HG02588 (cell line): ENCODE results near the gene CACNA1A.
"Not testable (repeated sequence)": the region's sequence is repeated elsewhere in the genome, so short reads cannot be mapped to it uniquely, and the experiment has no call there.

Source experiments
- ATAC-seq: cut with Tn5 transposase; IDR thresholded peaks from one replicate; pipeline ENCODE4 v1.9.1; 2021; ENCODE audit warnings: mild to moderate bottlenecking, moderate library complexity; ENCODE audit not compliant: unreplicated experiment

CACNA1A gene

DNA sequence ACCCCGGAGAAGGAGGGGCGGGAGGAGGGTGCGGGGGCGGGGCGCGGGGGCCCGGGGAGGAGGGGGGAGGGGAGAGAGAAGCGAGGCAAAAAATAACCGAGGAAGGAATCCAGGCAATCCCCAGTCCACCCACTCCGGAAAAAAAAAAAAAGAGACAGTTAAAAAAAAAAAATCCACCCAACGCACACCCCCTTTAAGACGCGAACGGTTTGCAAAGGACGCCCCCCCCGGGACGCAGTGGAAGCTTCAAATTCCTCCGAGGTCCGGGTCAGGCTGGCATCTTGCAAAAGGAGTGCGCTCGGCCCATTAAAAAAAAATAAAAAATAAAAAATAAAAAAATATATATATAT, at the start of gene CACNA1A:
Gene CACNA1A, minus strand, starts transcription at position 9 of the 350 bp plus-strand sequence. CDS start 255 bp downstream, outside the sequence.
- ATAC-seq, result no peak

DNA sequence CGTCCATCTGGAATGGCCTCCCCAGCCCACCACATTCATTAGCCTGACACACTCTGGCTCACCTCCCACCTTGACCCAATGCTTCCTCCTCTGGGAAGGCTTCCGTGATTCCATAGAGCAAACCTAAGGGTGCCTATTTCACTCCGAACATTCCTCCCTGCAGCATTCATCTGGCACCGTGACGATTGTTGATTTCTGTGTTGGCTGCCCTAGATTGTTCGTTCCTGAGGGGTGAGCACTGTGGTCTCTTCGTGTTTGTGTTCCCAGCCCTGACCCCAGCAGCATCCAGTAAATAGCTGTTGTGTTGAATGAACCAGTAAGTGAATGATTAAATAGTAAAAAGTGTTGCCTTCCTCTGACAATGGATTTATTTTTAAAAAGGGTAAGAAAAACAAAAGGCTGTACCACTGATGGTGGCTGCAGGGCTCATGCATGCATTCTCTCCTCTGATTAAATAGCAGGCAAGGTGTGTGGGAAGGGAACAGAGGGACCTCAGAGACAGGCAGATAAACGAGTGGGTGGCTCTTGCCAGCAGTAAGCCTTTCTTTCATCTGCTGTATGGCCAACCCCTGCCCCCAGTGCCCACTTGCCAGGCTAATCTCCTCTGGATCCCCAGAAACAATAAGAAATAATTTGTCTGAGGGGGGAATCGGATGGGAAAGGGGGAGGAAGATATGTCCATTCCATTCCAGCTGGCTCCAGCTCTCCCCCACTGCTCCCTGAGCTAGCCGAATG, 48.4 kb upstream of the CACNA1A start:
- ATAC-seq, result no peak

DNA sequence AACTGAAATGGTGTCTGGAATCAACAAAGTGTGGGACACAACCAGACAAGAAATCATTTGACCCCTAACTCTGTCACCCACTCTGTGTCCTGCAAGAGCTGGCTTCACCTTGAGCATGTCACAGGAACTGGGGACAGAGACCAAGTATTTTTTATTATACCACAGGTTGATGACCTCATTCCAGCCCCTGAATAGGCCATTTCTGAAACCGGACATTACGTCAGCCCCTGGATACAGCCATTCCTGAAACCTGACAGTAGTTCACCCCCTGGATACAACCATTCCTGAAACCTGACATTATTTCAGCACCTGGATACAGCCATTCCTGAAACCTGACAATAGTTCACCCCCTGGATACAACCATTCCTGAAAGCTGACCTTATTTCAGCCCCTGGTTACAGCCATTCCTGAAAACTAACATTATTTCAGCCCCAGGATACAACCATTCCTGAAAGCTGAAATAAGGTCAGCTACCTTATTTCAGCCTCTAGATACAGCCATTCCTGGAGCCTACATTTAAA, 47.7 kb upstream of the CACNA1A start:
- ATAC-seq, result no peak

DNA sequence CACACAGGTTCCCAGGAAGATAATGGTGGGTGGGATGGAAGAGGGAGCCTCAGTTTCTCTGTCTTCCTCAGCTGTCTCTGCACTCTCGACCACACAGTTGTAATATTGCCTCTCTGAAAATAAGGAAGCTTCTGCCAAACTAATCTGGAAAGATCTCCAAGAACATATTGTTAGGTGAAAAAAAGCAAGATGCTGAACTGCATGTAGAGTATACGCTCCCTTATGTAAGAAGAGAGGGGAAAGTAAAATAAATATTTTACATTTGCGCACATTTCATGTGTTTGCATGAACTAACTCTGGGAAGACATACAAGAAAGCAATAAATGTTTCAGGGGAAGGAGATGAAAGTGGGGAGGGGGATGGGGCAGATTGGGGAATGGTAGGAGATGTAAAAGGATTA, 41.9 kb upstream of the CACNA1A start:
- ATAC-seq, result no peak

DNA sequence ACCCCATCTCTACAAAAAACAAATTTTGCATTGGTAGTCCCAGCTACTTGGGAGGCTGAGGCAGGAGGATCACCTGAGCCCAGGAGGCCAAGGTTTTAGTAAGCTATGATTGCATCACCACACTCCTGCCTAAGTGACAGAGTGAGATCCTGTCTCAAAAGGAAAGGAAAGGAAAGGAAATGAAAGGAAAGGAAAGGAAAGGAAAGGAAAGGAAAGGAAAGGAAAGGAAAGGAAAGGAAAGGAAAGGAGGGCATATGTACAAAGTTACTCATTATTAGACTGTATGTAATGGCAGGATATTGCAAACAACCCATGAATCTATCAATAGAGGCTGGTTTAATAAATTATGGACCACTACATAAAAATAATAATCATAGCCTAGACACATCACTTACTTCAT, 40.8 kb upstream of the CACNA1A start:
- ATAC-seq, result no peak

DNA sequence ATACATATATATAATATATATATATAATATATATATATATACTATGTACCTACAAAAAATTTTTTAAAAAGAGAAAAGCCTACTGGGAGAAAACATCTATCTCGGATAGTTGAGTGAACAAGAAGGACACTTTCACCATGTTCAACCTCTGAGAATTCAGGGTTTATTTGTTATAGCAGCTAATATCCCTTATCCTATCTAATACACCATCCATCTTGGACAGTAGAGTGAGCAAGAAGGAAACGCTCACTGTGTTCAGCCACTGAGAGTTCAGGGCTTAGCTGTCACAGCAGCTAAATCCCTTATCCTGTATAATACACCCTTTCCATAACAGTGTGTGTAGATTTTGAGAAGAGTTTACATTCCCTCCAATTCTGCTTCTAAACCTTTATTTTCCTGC, 38.1 kb upstream of the CACNA1A start:
- ATAC-seq, result no peak

DNA sequence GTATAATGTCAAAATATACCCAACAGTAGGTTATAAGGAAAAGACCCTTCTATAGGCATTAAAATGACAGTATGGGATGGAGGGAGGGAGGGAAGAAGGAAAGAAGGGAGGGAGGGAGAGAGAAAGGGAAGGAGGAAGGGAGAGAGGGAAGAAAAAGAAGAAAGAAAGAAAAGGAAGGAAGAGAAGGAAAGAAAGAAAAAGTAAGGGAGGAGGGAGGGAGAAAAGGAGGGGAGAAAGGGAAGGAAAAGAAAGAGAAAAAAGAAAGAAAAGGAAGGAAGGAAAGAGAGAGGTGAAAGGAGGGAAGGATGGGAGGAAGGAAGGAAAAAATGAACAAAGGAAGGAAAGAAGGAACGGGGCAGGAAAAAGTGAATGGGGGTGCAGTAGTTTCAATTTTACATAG, 35.3 kb upstream of the CACNA1A start:
- ATAC-seq, result no peak

DNA sequence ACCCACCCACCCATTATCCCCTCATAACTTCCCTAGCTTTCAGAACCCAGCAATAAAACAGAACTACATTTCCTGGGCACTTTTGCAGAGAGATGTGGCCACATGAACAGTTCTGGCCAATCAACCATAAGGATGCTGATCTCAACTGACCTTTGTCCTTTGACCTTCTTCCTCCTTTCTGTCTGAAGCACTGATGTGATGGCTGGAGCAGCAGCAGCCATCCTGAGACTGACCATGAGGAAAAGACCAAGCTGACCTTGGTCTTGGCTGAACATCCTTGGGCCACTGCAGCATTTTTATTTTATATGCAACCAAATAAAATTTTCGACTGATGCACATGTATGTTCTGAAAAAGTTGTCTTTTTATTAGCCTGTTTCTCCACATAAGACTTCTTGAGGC, 33.1 kb upstream of the CACNA1A start:
- no peak for ATAC-seq

DNA sequence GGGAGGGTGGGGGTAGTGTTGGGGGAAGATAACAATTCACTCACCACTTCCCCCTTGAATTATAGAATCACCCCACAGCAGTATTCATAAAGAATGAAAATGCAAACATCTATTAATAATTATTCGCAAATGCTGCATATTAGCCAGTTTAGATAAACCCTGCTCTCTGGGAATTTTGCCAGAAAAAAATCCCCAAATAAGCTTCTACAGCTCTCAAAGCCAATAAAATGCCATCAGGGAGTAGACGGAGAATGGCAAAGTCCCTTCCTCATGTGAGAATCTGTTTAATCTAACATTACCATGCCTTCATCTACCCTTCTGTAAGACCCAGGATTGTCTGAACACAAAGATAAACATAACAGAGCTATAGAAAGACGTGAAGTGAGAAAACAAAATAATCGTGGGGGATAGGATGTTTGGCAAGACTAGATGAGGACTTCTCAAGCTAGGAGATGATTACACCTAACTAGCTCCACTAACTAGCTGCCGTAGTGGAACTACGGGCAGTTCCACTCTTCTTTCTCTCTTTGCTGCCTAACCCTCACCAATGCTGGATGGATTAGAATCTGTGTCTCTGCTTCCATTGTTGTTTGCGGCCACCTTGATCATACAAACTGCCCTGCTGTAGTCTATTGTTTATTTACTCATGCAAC, 32.4 kb upstream of the CACNA1A start:
- ATAC-seq, result no peak

DNA sequence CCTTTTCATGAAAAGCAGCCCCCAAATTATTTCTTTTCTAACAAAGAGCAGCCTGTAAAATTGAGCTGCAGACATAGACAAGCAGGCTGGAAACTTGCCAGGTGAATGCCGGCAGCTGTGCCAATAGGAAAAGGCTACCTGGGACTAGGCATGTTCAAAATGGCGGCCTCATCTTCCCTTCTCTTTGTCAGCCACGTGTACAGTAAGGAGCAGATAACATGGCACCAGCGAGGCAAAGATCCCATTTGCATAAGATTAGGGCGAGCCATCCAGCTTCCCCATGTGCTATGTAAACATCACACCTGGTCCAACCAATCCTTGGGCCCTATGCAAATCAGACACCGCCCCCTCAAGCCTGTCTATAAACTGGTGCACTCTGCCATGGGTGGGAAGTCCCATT, 31.2 kb upstream of the CACNA1A start:
- ATAC-seq, result no peak

DNA sequence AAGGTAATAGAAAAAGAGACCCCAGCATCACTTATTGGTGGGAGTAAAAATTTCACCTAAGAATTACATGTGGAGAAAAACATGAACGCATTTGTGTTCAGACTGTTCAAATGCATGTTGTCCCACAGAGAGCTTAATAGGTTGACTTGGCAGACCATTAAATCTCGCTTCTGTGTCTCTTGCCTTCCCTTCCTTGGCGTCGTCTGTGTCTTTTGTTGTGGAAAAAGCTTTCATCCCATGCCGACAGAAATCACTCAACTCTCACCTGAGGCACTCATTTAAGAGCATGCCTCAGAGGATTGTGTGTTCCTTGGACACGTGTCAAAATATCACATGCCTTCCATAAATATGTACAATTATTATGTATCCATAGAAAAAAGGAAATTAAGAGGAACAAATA, 24.4 kb upstream of the CACNA1A start:
- no peak for ATAC-seq

DNA sequence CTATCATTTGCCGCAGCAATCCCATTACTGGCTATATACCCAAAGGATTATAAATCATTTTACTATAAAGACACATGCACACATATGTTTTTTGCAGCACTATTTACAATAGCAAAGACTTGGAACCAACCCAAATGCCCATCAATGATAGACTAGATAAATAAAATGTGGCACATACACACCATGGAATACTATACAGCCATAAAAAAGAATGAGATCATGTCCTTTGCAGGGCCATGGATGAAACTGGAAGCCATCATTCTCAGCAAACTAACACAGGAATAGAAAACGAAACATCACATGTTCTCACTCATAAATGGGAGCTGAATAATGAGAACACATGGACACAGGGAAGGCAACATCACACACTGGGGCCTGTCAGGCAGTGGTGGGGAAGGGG, 23.4 kb upstream of the CACNA1A start:
- not testable (repeated sequence) for ATAC-seq

DNA sequence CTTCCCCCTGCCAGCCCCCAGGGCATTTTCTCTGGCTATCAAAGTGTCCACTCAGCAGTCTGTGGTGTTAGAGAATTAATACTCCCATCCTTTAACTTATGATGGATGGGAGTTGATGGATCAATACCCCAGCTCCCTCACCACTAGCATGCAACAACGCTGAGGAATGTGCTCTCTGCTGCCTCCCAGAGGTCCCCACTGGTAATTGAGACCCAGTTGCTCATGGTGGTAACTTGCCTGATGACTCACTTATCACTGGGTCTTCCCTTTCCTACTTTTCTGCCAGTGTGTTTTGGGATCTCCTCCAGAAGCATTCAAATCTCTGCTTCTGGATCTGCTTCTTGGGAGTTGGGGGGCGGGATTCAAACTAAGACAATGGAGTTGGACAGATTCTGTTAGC, 20.3 kb upstream of the CACNA1A start:
- no peak for ATAC-seq

DNA sequence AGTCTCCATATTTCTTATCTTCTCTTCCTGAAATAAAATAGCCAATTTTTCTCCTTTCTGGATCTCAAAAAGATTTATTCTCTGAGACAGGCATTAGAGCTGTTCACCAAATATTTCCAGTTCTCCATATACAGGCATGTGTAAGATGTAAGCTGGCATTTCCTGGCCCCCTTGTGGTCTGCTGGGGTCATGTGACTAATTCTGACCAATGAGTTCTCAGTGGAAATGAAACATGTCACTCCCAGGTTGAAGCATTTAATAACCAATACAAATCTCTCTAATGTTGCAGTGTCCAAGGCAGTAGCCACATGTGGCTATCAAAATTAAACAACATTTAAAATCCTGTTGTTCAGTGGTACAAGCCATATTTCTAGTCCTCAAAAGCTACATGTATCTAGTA, 14.8 kb upstream of the CACNA1A start:
- ATAC-seq, result no peak

DNA sequence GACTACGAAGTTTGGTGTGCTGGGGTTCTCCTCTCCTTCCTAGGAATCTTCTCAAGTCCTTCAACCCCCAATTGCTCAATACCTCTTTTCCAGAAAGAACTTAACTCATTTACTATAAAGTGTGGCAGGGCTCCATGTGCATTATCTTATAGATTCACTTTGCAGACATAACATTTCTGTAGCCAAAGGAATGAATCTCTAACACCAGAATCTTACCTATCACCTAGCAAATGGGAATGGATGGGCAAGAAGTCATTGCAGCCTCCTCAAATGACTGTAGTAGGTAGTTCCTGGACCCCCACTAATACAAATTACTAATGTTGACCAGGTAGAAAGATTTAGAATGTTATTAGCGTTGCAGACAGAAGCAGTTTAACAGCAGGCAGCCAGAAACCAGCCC, 5.7 kb upstream of the CACNA1A start:
- no peak for ATAC-seq

DNA sequence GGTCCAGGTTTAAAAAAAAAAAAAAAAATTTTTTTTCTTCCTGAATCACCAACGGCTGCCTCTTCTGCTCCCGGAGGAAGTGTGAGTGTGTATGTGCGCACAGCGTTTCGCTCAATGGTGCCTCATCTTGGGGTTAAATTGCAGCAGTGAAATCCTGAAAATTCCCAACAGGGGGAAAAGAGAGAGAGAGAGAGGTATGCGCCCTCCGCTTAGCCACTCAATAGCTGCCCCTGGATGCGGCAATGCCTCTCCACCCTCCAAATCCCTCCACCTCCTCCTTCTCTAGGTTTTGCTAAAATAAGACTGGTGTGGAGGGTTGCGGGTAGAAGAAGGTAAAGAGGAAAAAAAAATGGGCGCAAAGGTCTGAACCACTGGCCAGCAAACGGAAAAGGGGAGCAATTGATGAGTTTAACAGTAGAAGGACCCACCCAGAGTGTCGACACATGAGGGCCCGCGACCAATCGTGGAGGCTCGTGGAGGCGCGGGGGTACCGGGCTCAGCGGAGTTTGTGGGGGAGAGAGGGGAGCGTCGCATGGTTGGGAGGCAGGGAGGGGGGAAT, 853 bp upstream of the CACNA1A start:
- ATAC-seq, result no peak

DNA sequence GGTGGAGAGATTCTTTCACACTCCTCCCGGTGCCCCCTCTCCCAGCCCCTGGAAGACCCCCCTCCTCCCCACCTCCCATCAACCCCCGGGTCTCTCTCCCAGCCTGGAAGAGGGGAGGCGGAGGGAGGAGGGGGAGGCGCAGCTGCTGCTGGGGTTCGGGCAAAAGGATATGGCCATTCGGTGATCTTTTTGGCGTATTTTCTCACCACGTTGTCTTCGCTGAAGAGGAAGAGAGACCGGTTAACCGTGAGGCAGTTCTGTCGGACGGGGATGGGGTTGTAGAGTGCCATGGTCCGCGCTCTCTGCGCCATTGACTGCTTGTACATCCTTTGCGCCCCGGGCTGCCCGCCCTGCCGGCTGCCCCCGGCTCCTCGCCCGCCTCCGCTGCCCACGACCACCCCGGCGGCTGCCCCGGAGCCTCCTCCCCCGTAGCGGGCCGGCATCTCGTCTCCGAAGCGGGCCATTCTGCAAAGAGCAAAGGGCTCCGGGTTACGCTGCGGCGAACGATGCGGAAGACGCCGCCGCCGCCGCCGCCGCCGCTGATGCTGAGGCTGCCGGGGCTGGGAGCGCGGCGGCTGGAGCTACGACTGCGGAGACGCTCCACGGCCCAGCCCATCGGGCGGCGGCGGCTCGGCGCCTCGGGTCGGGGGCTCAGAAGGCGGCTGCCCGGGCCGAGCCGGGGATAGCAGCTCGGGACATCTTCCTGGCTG, 363 bp downstream of the CACNA1A start:
- ATAC-seq, result no peak

DNA sequence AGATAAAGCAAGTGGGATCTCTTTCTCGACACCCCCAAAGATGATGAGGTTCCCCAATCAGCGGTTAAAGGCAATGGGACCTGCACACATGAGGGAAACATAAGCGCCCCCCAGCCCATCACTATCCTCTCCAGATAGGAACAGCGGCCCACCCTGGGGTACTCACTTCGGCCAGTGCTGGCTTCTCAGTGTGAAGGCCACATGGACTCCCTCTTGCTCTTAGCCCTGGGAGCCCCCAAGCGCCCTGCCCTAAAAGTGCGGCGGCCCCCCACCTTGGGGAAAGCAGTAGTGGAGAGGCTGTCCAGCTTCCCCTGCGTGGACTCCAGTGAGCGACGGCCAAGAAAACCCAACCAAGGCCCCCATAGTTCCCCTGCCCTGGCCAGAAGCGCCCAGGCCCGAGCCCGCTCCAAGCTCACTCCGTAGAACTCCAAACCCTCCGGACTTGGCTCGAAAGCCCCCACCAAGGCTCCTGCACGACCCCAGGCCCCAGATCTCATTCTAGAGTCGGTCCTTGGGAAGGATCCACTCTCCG, 1.0 kb downstream of the CACNA1A start:
- no peak for ATAC-seq

DNA sequence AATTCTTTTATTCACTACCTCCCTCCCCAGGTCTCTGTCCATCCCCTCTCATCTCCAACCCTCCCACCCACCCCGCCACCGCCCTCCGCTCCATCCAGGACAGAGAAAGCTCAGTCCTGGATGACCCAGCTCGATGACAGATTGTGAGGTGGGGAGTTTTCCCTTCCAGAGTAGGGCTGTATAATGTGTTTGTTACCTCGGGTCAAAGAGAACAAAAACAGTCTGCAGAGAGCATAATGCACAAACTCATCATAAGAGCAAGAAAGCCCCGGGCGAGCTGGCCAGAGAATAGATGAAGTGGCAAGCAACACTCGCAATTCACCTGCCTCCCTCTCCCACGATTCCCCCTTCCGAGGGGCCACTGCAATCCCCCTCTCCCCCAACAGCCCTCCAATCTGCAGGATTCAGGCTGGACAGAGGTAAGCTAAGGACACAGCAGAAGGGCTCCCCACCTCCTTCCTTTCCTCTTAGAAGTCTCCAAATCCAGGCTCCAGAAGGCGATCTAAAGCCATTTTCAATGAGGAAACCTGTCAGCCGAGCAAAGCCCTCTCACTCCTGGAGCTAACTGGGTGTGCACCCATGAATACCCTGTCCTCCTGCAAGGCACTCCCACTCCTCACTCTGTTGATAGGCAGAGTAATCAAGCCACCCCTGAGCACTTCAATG, 2.6 kb downstream of the CACNA1A start:
- ATAC-seq, result no peak

DNA sequence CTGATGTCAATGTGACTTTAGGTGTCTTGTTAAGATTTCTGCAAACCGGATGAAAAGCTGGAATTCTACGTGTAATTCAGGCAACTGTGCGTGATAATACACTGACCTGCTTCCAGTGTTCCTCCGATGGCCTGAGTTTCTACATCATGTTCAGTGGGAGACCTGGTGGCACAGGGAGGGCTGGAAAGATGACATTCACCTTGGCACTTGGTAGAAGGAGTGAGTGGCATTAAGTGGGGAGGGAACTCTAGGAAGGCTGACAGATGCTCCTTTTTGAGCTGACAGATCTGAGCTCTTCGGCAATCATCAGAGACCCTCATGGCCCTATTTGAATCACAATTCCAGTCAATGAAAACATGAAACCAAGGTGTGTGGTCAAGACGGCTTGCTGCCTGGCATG, 4.0 kb downstream of the CACNA1A start:
- no peak for ATAC-seq

DNA sequence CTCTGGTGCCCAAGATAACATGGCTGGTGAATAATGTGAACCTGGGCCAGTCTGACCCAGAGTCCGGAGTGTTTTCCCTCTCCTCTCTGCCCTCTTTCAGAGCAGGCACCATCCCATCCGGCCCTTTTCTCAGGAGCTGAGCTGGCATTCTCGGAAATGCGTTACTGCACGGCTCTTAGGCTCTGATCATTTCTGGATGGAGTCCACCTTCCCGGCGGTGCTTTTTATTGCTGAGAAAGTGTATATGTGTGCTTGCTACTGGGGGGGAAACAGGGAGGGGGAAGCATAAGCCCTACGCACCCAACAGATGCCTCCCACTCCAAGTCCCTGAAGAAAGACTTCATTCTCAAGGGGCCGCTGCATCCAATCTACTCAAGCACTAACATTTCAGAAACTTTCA, 6.6 kb downstream of the CACNA1A start:
- ATAC-seq, result no peak
